Measurements from ENCODE around the gene PIK3CD. TPM values are rescaled to one million over a fixed set of nuclear protein-coding genes. Genes with fewer than 3 reads are reported as not detected.
"Not testable (repeated sequence)": the region's sequence is repeated elsewhere in the genome, so short reads cannot be mapped to it uniquely, and the experiment has no call there.

PIK3CD gene
- total RNA-seq, 1 donor from 2014 or later: 3.0 TPM

GRCh38 chr1:9712767-9713166 lies 61.2 kb downstream of the PIK3CD start:
- DNase-seq (ENCODE audit: low spot score); intact Hi-C loops (cut with DNase I): not testable (repeated sequence)

GRCh38 chr1:9714257-9714718 lies 62.8 kb downstream of the PIK3CD start:
- intact Hi-C loops (cut with DNase I): no loop called here
- no peak for DNase-seq (ENCODE audit: low spot score)

- intact Hi-C loops (cut with DNase I): no loop called here
- DNase-seq (ENCODE audit: low spot score): no peak
These were observed 64.2 kb downstream of the PIK3CD start for GRCh38 chr1:9715536-9716226.

GRCh38 chr1:9716404-9717192 lies 65.1 kb downstream of the PIK3CD start:
- intact Hi-C loops (cut with DNase I): no loop called here
- DNase-seq (ENCODE audit: low spot score): no peak

GRCh38 chr1:9717193-9718005 lies 65.9 kb downstream of the PIK3CD start:
- intact Hi-C loops (cut with DNase I): no loop called here
- DNase-seq (ENCODE audit: low spot score): no peak

- intact Hi-C loops (cut with DNase I): no loop called here
These were observed 66.6 kb downstream of the PIK3CD start for GRCh38 chr1:9718006-9718680.

GRCh38 chr1:9719978-9720722 lies 68.6 kb downstream of the PIK3CD start:
- intact Hi-C loops (cut with DNase I): loop anchor here (5.0 kb wide), 1 partner anchor 147 kb away; no protein-coding TSS in a partner anchor
- no peak for DNase-seq (ENCODE audit: low spot score)

More at GRCh38 chr1:9718006-9718680, 66.6 kb downstream of the PIK3CD start:
- no peak for DNase-seq (ENCODE audit: low spot score)

GRCh38 chr1:9720785-9721605 lies 69.5 kb downstream of the PIK3CD start:
- intact Hi-C loops (cut with DNase I): loop anchor here (5.0 kb wide), 1 partner anchor 146 kb away; no protein-coding TSS in a partner anchor
- no peak for DNase-seq (ENCODE audit: low spot score)

GRCh38 chr1:9721606-9722377 lies 70.3 kb downstream of the PIK3CD start:
- DNase-seq (ENCODE audit: low spot score): no peak
- intact Hi-C loops (cut with DNase I): loop anchor here (5.0 kb wide), 1 partner anchor 146 kb away; no protein-coding TSS in a partner anchor

GRCh38 chr1:9722378-9722749 lies 70.8 kb downstream of the PIK3CD start:
- no peak for DNase-seq (ENCODE audit: low spot score)
- intact Hi-C loops (cut with DNase I): loop anchor here (5.0 kb wide), 1 partner anchor 145 kb away; no protein-coding TSS in a partner anchor

GRCh38 chr1:9723068-9723805 lies 71.7 kb downstream of the PIK3CD start:
- intact Hi-C loops (cut with DNase I): loop anchor here (5.0 kb wide), 1 partner anchor 144 kb away; no protein-coding TSS in a partner anchor
- DNase-seq (ENCODE audit: low spot score): no peak

GRCh38 chr1:9723926-9724325 lies 72.4 kb downstream of the PIK3CD start:
- intact Hi-C loops (cut with DNase I): loop anchor here (5.0 kb wide), 1 partner anchor 143 kb away; no protein-coding TSS in a partner anchor

GRCh38 chr1:9724706-9725476 lies 73.4 kb downstream of the PIK3CD start:
- intact Hi-C loops (cut with DNase I): loop anchor here (5.0 kb wide), 1 partner anchor 142 kb away; no protein-coding TSS in a partner anchor
- DNase-seq (ENCODE audit: low spot score): no peak

More at GRCh38 chr1:9723926-9724325, 72.4 kb downstream of the PIK3CD start:
- DNase-seq (ENCODE audit: low spot score): no peak

GRCh38 chr1:9726406-9726805 lies 74.9 kb downstream of the PIK3CD start:
- DNase-seq (ENCODE audit: low spot score): no peak
- intact Hi-C loops (cut with DNase I): no loop called here

- intact Hi-C loops (cut with DNase I): no loop called here
These were observed 75.5 kb downstream of the PIK3CD start for GRCh38 chr1:9726905-9727595.

More at GRCh38 chr1:9726905-9727595, 75.5 kb downstream of the PIK3CD start:
- no peak for DNase-seq (ENCODE audit: low spot score)

All from cardiac septum (tissue), 1 donor.